Suprapubic skin (tissue), 4 donors: ENCODE measurements around the gene PODXL2.

Source experiments
- EP300 ChIP-seq: sonication (generic); formaldehyde crosslinking; IDR thresholded peaks from one replicate; pipeline ENCODE4 v1.6.1; 2017; ENCODE audit warnings: antibody characterized with exemption
- POLR2A ChIP-seq, 2 donors: fragments of 450-650 bp; IDR thresholded peaks; one replicate each; pipeline ENCODE4 v1.6.1; 2017; ENCODE audit warnings: antibody characterized with exemption in 2 of 2, mild to moderate bottlenecking in 2 of 2, moderate library complexity in 2 of 2
- POLR2AphosphoS5 ChIP-seq, 3 donors: sonication (generic); formaldehyde crosslinking; IDR thresholded peaks; one replicate each; pipeline ENCODE4 v1.6.1; 2017; ENCODE audit warnings: antibody characterized with exemption in 3 of 3
- TF ChIP-seq, protein P1 (sequence below), 2 donors: fragments of 200-600 bp in 1 of 2; fragments of 450-650 bp in 1 of 2; sonication (generic) in 1 of 2; IDR thresholded peaks; one replicate each; pipeline ENCODE4 v1.5.1; 2016 to 2019; ENCODE audit warnings: antibody characterized with exemption in 2 of 2, mild to moderate bottlenecking in 1 of 2, moderate library complexity in 1 of 2

DNA sequence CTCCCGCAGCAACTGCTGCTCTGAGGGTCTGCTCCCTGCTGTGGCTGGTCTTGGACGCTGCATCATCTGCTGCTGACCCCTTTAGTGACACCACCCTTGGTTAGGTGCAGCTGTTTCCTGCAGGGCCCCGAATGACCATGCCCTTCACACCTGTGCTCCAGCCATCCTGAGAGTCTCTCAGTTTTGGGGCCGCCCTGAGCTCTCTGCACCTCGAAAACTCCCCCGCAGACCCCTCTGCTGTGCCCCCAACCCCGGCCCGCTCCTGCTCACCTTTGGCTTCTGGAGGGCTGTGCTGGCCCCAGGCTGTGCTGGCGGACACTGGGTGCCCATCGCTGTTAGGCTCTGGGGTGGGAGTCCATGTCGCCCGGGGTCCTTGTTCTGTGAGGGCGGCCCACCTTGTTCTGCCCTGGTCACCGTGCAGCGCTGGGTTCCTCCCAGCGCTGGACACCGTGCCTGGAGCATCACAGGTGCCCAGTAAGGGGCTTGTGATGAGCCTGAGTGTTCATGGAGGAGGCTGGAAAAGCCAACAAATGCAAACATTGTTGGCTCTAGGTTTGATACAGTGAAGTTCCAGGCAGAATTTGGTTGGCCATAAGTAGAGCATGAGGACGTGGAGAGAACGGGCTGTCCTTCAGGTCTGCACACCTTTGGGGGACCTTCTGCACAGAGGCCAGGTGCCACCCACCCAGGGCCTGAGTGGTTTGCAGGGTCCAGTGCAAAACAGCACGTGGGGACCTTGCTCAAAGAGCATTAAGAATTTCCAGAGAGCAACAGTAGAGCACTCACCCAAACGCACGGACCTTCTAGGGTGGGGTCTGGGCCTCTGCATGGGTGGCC lies 56.1 kb downstream of the PODXL2 start:
- TF ChIP-seq, protein P1, sequence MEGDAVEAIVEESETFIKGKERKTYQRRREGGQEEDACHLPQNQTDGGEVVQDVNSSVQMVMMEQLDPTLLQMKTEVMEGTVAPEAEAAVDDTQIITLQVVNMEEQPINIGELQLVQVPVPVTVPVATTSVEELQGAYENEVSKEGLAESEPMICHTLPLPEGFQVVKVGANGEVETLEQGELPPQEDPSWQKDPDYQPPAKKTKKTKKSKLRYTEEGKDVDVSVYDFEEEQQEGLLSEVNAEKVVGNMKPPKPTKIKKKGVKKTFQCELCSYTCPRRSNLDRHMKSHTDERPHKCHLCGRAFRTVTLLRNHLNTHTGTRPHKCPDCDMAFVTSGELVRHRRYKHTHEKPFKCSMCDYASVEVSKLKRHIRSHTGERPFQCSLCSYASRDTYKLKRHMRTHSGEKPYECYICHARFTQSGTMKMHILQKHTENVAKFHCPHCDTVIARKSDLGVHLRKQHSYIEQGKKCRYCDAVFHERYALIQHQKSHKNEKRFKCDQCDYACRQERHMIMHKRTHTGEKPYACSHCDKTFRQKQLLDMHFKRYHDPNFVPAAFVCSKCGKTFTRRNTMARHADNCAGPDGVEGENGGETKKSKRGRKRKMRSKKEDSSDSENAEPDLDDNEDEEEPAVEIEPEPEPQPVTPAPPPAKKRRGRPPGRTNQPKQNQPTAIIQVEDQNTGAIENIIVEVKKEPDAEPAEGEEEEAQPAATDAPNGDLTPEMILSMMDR (IDR thresholded peaks at IDR 0.05), result no peak
- TF ChIP-seq POLR2A (IDR thresholded peaks at IDR 0.05) (no peak), EP300 (no peak), POLR2AphosphoS5 (IDR thresholded peaks at IDR 0.05) (no peak)
